IgD-negative memory B cell (primary cell): ENCODE results near the gene SPG11. TPM values are rescaled to one million over a fixed set of nuclear protein-coding genes. Genes with fewer than 3 reads are reported as not detected.
A peak's percentile ranks its signal among the peaks of the same experiment; 100 is the strongest.
"Not testable (repeated sequence)": the region's sequence is repeated elsewhere in the genome, so short reads cannot be mapped to it uniquely, and the experiment has no call there.

Experiments used
- H3K27ac Mint-ChIP-seq, 3 donors: one replicate each; pipeline ENCODE4 v1.8.0; 2020 to 2022; ENCODE audit warnings: mild to moderate bottlenecking in 3 of 3, mixed read lengths in 3 of 3, moderate library complexity in 1 of 3
- H3K27me3 Mint-ChIP-seq: one replicate; pipeline ENCODE4 v1.8.0; 2021; ENCODE audit warnings: mixed read lengths
- H3K36me3 Mint-ChIP-seq: one replicate; pipeline ENCODE4 v1.8.0; 2020; ENCODE audit warnings: mild to moderate bottlenecking, mixed read lengths
- H3K4me1 Mint-ChIP-seq, 3 donors: one replicate each; pipeline ENCODE4 v1.8.0; 2020 to 2022; ENCODE audit warnings: mixed read lengths in 3 of 3, mild to moderate bottlenecking in 1 of 3
- H3K4me3 Mint-ChIP-seq, 4 donors: one replicate each; pipeline ENCODE4 v1.8.0; 2020 to 2022; ENCODE audit warnings: mild to moderate bottlenecking in 4 of 4, mixed read lengths in 4 of 4, moderate library complexity in 3 of 4
- H3K9me3 Mint-ChIP-seq, 3 donors: one replicate each; pipeline ENCODE4 v1.8.0; 2020 to 2021; ENCODE audit warnings: mixed read lengths in 3 of 3, mild to moderate bottlenecking in 1 of 3
- polyA plus RNA-seq: library from polyadenylated mRNA; unstranded; fragments of 300-500 nt; fragmentation: Illumina TruSeq; gene quantifications from one replicate; pipeline ENCODE4 v1.2.3, GENCODE V29; 2021

Gene SPG11
- polyA plus RNA-seq, 1 donor from 2014 or later: 41.7 TPM

- peaks cover 6% of the 10 kb centered on the region for H3K36me3 Mint-ChIP-seq
- no peaks in the 10 kb centered on the region for H3K9me3 Mint-ChIP-seq
- H3K4me3 Mint-ChIP-seq: peak overlapping the region; percentile 96 to 98 (median 98)
- peaks cover 35 to 48% (median 38%) of the 10 kb centered on the region in 3 donors for H3K4me1 Mint-ChIP-seq
- peak overlapping the region; percentile 98 to 100 (median 98) for H3K27ac Mint-ChIP-seq
- no peaks in the 10 kb centered on the region for H3K27me3 Mint-ChIP-seq
Measured at GRCh38 chr15:44662478-44663409, 718 bp downstream of the SPG11 start.

GRCh38 chr15:44661576-44661975 lies 1.9 kb downstream of the SPG11 start:
- H3K4me3 Mint-ChIP-seq: peak overlapping the region in 3 of 4 donors; percentile 27 to 98 (median 54)
- H3K9me3 Mint-ChIP-seq: no peaks in the 10 kb centered on the region
- peaks cover 6% of the 10 kb centered on the region for H3K36me3 Mint-ChIP-seq
- peak overlapping the region in 2 of 3 donors; percentile 47 to 77 for H3K27ac Mint-ChIP-seq
- peaks cover 27 to 41% (median 33%) of the 10 kb centered on the region in 3 donors for H3K4me1 Mint-ChIP-seq
- H3K27me3 Mint-ChIP-seq: no peaks in the 10 kb centered on the region

GRCh38 chr15:44659056-44659455 lies 4.4 kb downstream of the SPG11 start:
- Mint-ChIP-seq H3K36me3 (peaks cover 5% of the 10 kb centered on the region), H3K4me1 (peaks cover 15 to 37% (median 25%) of the 10 kb centered on the region in 3 donors), H3K27ac (peak overlapping the region in 1 of 3 donors; percentile 47), H3K9me3 (no peaks in the 10 kb centered on the region), H3K4me3 (no peak overlapping the region), H3K27me3 (no peaks in the 10 kb centered on the region)

GRCh38 chr15:44657378-44657777 lies 6.1 kb downstream of the SPG11 start:
- Mint-ChIP-seq H3K9me3 (no peaks in the 10 kb centered on the region), H3K36me3 (peaks cover 13% of the 10 kb centered on the region), H3K27me3 (no peaks in the 10 kb centered on the region), H3K4me3 (no peak overlapping the region), H3K27ac (no peak overlapping the region), H3K4me1 (peaks cover 20 to 35% (median 27%) of the 10 kb centered on the region in 3 donors)

GRCh38 chr15:44656913-44657312 lies 6.5 kb downstream of the SPG11 start:
- peaks cover 20 to 34% (median 26%) of the 10 kb centered on the region in 3 donors for H3K4me1 Mint-ChIP-seq
- no peaks in the 10 kb centered on the region for H3K27me3 Mint-ChIP-seq
- H3K36me3 Mint-ChIP-seq: peaks cover 13% of the 10 kb centered on the region
- no peak overlapping the region for H3K4me3 Mint-ChIP-seq
- no peaks in the 10 kb centered on the region for H3K9me3 Mint-ChIP-seq
- peak overlapping the region in 1 of 3 donors; percentile 82 for H3K27ac Mint-ChIP-seq

GRCh38 chr15:44656298-44656697 lies 7.2 kb downstream of the SPG11 start:
- H3K27me3 Mint-ChIP-seq: no peaks in the 10 kb centered on the region
- H3K27ac Mint-ChIP-seq: peak overlapping the region; percentile 50 to 82 (median 60)
- H3K9me3 Mint-ChIP-seq: no peaks in the 10 kb centered on the region
- peak overlapping the region in 1 of 4 donors; percentile 56 for H3K4me3 Mint-ChIP-seq
- H3K4me1 Mint-ChIP-seq: peaks cover 17 to 30% (median 28%) of the 10 kb centered on the region in 3 donors
- peaks cover 13% of the 10 kb centered on the region for H3K36me3 Mint-ChIP-seq

- Mint-ChIP-seq H3K36me3 (peaks cover 13% of the 10 kb centered on the region), H3K4me3 (no peak overlapping the region), H3K4me1 (peaks cover 14 to 25% (median 23%) of the 10 kb centered on the region in 3 donors), H3K27ac (no peak overlapping the region), H3K9me3 (no peaks in the 10 kb centered on the region), H3K27me3 (no peaks in the 10 kb centered on the region)
Measured at GRCh38 chr15:44654858-44655257, 8.6 kb downstream of the SPG11 start.

GRCh38 chr15:44647637-44648036 lies 15.8 kb downstream of the SPG11 start:
- peaks cover 27% of the 10 kb centered on the region for H3K36me3 Mint-ChIP-seq
- peaks cover 0 to 7% (median 5%) of the 10 kb centered on the region in 3 donors for H3K9me3 Mint-ChIP-seq
- H3K4me1 Mint-ChIP-seq: peaks cover 33 to 36% (median 36%) of the 10 kb centered on the region in 3 donors
- no peak overlapping the region for H3K4me3 Mint-ChIP-seq
- no peak overlapping the region for H3K27ac Mint-ChIP-seq
- H3K27me3 Mint-ChIP-seq: no peaks in the 10 kb centered on the region

GRCh38 chr15:44647036-44647435 lies 16.4 kb downstream of the SPG11 start:
- Mint-ChIP-seq H3K27ac (no peak overlapping the region), H3K9me3 (peaks cover 0 to 7% (median 5%) of the 10 kb centered on the region in 3 donors), H3K36me3 (peaks cover 27% of the 10 kb centered on the region), H3K27me3 (no peaks in the 10 kb centered on the region), H3K4me1 (peaks cover 35 to 38% (median 36%) of the 10 kb centered on the region in 3 donors), H3K4me3 (no peak overlapping the region)

- peaks cover 30% of the 10 kb centered on the region for H3K36me3 Mint-ChIP-seq
- no peak overlapping the region for H3K27ac Mint-ChIP-seq
- H3K4me1 Mint-ChIP-seq: peaks cover 35 to 36% (median 35%) of the 10 kb centered on the region in 3 donors
- H3K9me3 Mint-ChIP-seq: peaks cover 0 to 7% (median 5%) of the 10 kb centered on the region in 3 donors
- no peaks in the 10 kb centered on the region for H3K27me3 Mint-ChIP-seq
- peak overlapping the region in 1 of 4 donors; percentile 1 for H3K4me3 Mint-ChIP-seq
Measured at GRCh38 chr15:44646460-44646859, 17.0 kb downstream of the SPG11 start.

- Mint-ChIP-seq H3K27ac (peak overlapping the region in 1 of 3 donors; percentile 31), H3K4me1 (peaks cover 23 to 29% (median 26%) of the 10 kb centered on the region in 3 donors), H3K36me3 (peaks cover 34% of the 10 kb centered on the region), H3K4me3 (peak overlapping the region in 1 of 4 donors; percentile 35), H3K27me3 (no peaks in the 10 kb centered on the region), H3K9me3 (peaks cover 0 to 6% (median 5%) of the 10 kb centered on the region in 3 donors)
Measured at GRCh38 chr15:44641651-44642050, 21.8 kb downstream of the SPG11 start.

- no peak overlapping the region for H3K4me3 Mint-ChIP-seq
- peaks cover 14% of the 10 kb centered on the region for H3K36me3 Mint-ChIP-seq
- H3K27ac Mint-ChIP-seq: no peak overlapping the region
- H3K9me3 Mint-ChIP-seq: no peaks in the 10 kb centered on the region
- peaks cover 0 to 4% (median 4%) of the 10 kb centered on the region in 3 donors for H3K4me1 Mint-ChIP-seq
- no peaks in the 10 kb centered on the region for H3K27me3 Mint-ChIP-seq
Measured at GRCh38 chr15:44636976-44637375, 26.5 kb downstream of the SPG11 start.

GRCh38 chr15:44633603-44634002 lies 29.9 kb downstream of the SPG11 start:
- H3K27ac Mint-ChIP-seq: no peak overlapping the region
- H3K4me3 Mint-ChIP-seq: no peak overlapping the region
- no peaks in the 10 kb centered on the region for H3K9me3 Mint-ChIP-seq
- H3K36me3 Mint-ChIP-seq: peaks cover 14% of the 10 kb centered on the region
- no peaks in the 10 kb centered on the region for H3K27me3 Mint-ChIP-seq
- H3K4me1 Mint-ChIP-seq: peaks cover 3 to 4% (median 4%) of the 10 kb centered on the region in 3 donors

- H3K4me3 Mint-ChIP-seq: peak overlapping the region in 2 of 4 donors; percentile 41 to 51
- peak overlapping the region in 1 of 3 donors; percentile 35 for H3K27ac Mint-ChIP-seq
- H3K9me3 Mint-ChIP-seq, H3K36me3 Mint-ChIP-seq, H3K27me3 Mint-ChIP-seq, H3K4me1 Mint-ChIP-seq: not testable (repeated sequence)
Measured at GRCh38 chr15:44625286-44625685, 38.2 kb downstream of the SPG11 start.

- no peaks in the 10 kb centered on the region for H3K9me3 Mint-ChIP-seq
- H3K4me1 Mint-ChIP-seq: peaks cover 0 to 4% (median 2%) of the 10 kb centered on the region in 3 donors
- H3K27ac Mint-ChIP-seq: no peak overlapping the region
- no peaks in the 10 kb centered on the region for H3K27me3 Mint-ChIP-seq
- no peak overlapping the region for H3K4me3 Mint-ChIP-seq
- peaks cover 9% of the 10 kb centered on the region for H3K36me3 Mint-ChIP-seq
Measured at GRCh38 chr15:44623178-44623577, 40.3 kb downstream of the SPG11 start.
